Neural cell (in vitro differentiated cells): ENCODE data around the gene CACTIN. TPM values are rescaled to one million over a fixed set of nuclear protein-coding genes. Genes with fewer than 3 reads are reported as not detected.

Experiments
- H2AFZ ChIP-seq: fragments of 200-600, 300-800 bp; sonication (generic), shearing (Covaris generic); 2 replicates; pipeline ENCODE4 v1.6.0; 2014; ENCODE audit warnings: low read depth, mild to moderate bottlenecking, antibody characterized with exemption, low read length, moderate library complexity
- H3F3A ChIP-seq: fragments of 200-600 bp; shearing (Covaris generic); 2 replicates; pipeline ENCODE4 v1.6.1; 2016; ENCODE audit warnings: mild to moderate bottlenecking, moderate library complexity, mixed read lengths, antibody characterized with exemption, low read length; ENCODE audit not compliant: insufficient read depth, poor library complexity, severe bottlenecking
- H3K27ac ChIP-seq: fragments of 200-600, 300-800 bp; sonication (generic), shearing (Covaris generic); 2 replicates; pipeline ENCODE4 v1.5.1; 2014; ENCODE audit warnings: mild to moderate bottlenecking, low read length, moderate library complexity
- H3K27me3 ChIP-seq: fragments of 300-800, 200-600 bp; sonication (generic), shearing (Covaris generic); 2 replicates; pipeline ENCODE4 v1.6.0; 2014; ENCODE audit warnings: mild to moderate bottlenecking, low read depth, low read length, moderate library complexity; ENCODE audit not compliant: insufficient read depth
- H3K36me3 ChIP-seq: fragments of 300-800, 200-600 bp; sonication (generic), shearing (Covaris generic); 2 replicates; pipeline ENCODE4 v1.5.1; 2014; ENCODE audit warnings: mild to moderate bottlenecking, antibody characterized with exemption, low read length, moderate library complexity; ENCODE audit not compliant: insufficient read depth
- H3K4me2 ChIP-seq: fragments of 300-800, 200-600 bp; sonication (generic), shearing (Covaris generic); 2 replicates; pipeline ENCODE4 v1.6.0; 2014; ENCODE audit warnings: mild to moderate bottlenecking, low read length
- H3K4me3 ChIP-seq: fragments of 300-800, 200-600 bp; sonication (generic), shearing (Covaris generic); 2 replicates; pipeline ENCODE4 v1.5.1; 2014; ENCODE audit warnings: mild to moderate bottlenecking, low read length, moderate library complexity
- H3K79me2 ChIP-seq: fragments of 200-600 bp; shearing (Covaris generic); replicated peaks from 2 replicates; pipeline ENCODE4 v1.6.0; 2014; ENCODE audit warnings: mild to moderate bottlenecking, low read length, moderate library complexity; ENCODE audit not compliant: insufficient read depth
- H3K9ac ChIP-seq: fragments of 300-800, 200-600 bp; sonication (generic), shearing (Covaris generic); 2 replicates; pipeline ENCODE4 v1.6.1; 2016; ENCODE audit warnings: mild to moderate bottlenecking, low read length, mixed read lengths
- H3K9me2 ChIP-seq: fragments of 200-600 bp; shearing (Covaris generic); 2 replicates; pipeline ENCODE4 v1.6.1; 2016; ENCODE audit warnings: mild to moderate bottlenecking, low read length, mixed read lengths; ENCODE audit not compliant: insufficient read depth
- H3K9me3 ChIP-seq: fragments of 200-600, 300-800 bp; sonication (generic), shearing (Covaris generic); 2 replicates; pipeline ENCODE4 v1.6.1; 2016; ENCODE audit warnings: mild to moderate bottlenecking, mixed run types, low read length, moderate library complexity, mixed read lengths
- H4K20me1 ChIP-seq: fragments of 200-600 bp; shearing (Covaris generic); 2 replicates; pipeline ENCODE4 v1.6.1; 2016; ENCODE audit warnings: mild to moderate bottlenecking, mixed run types; ENCODE audit not compliant: insufficient read depth
- EP300 ChIP-seq: fragments of 450-650 bp; conservative IDR thresholded peaks from 2 replicates; pipeline ENCODE4 v1.6.1; 2014; ENCODE audit warnings: antibody characterized with exemption, mild to moderate bottlenecking, moderate library complexity; ENCODE audit not compliant: poor library complexity, severe bottlenecking
- EZH2 ChIP-seq: fragments of 200-600, 300-800 bp; shearing (Covaris generic), sonication (generic); IDR thresholded peaks from 2 replicates; pipeline ENCODE4 v1.6.1; 2014; ENCODE audit warnings: antibody characterized with exemption, low read length, borderline replicate concordance, mild to moderate bottlenecking; ENCODE audit not compliant: insufficient read depth, poor library complexity, severe bottlenecking
- MXI1 ChIP-seq: fragments of 450-650 bp; conservative IDR thresholded peaks from 2 replicates; pipeline ENCODE4 v1.6.1; 2014; ENCODE audit warnings: antibody characterized with exemption, mild to moderate bottlenecking; ENCODE audit not compliant: poor library complexity, severe bottlenecking
- POLR2AphosphoS5 ChIP-seq: IDR thresholded peaks from 2 replicates; pipeline ENCODE4 v1.6.1; 2012
- RAD21 ChIP-seq: fragments of 450-650 bp; conservative IDR thresholded peaks from 2 replicates; pipeline ENCODE4 v1.6.1; 2014; ENCODE audit warnings: antibody characterized with exemption, mild to moderate bottlenecking, moderate library complexity
- SMC3 ChIP-seq: fragments of 450-650 bp; conservative IDR thresholded peaks from 2 replicates; pipeline ENCODE4 v1.6.1; 2014; ENCODE audit warnings: antibody characterized with exemption, mild to moderate bottlenecking, moderate library complexity; ENCODE audit not compliant: poor library complexity
- TAF1 ChIP-seq: IDR thresholded peaks from 2 replicates; pipeline ENCODE4 v1.6.1; 2012; ENCODE audit warnings: low read depth
- polyA plus RNA-seq: library from polyadenylated mRNA; depleted of rRNA; stranded (reverse); fragments of >200 nt; gene quantifications from 2 replicates; pipeline ENCODE4 v1.2.3, GENCODE V29; 2014
- TF ChIP-seq, protein P1 (sequence below): IDR thresholded peaks from 2 replicates; pipeline ENCODE4 v1.6.1; 2012; ENCODE audit warnings: borderline replicate concordance
- TF ChIP-seq, protein P2 (sequence below): fragments of 450-650 bp; IDR thresholded peaks from 2 replicates; pipeline ENCODE4 v1.5.1; 2014; ENCODE audit warnings: antibody characterized with exemption, mild to moderate bottlenecking, moderate library complexity; ENCODE audit not compliant: poor library complexity, severe bottlenecking

CACTIN gene
- polyA plus RNA-seq, 1 donor from 2014 or later = 21.4 TPM

DNA sequence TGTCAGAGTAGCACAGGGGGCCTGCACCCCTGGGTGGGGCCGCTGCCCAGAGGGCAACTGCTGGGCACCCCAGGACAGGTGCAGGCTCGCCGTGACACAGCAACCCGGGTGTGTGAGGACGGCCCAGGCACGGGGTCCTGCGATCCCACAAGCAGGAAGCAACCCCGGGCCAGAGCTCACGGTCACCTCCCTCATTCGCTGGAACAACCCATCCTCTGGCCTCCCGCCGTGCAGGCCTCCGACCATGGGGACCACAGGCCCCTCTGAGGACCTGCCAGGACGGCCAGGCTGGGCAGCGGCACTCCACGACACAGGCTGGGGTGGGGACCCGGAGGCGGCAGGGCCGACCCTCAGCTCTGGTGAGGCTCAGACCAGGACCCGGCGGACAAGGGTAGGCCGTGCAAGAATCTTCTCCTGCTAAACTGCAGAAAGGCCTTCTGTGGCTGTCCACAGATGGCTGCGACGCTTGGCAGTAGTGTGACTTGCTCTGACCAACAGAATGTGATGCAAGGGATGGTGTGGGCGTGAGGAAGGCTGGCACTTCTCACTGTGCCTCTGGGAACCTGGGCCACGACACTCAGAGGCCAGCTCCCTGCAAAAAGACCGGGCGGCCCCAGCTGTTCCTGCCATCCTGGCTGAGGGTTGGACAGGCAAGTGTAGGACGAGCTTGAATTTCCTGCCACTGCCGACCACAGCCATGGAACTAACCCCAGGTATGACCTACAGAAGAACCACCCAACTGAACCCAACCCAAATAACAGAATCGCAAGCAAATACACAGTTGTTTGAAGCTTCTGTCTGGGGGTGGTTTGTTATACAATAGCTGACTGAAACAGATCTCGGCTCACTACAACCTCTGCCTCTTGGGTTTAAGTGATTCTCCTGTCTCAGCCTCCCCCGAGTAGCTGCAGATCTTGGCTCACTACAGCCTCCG lies 47.2 kb upstream of the CACTIN start:
- Histone ChIP-seq H3F3A (no peaks in the 10 kb centered on the region), H3K36me3 (no peaks in the 10 kb centered on the region), H3K9me3 (no peaks in the 10 kb centered on the region), H3K4me2 (no peak overlapping the region), H4K20me1 (no peaks in the 10 kb centered on the region), H3K9me2 (no peaks in the 10 kb centered on the region), H3K9ac (no peak overlapping the region), H2AFZ (no peak overlapping the region), H3K27ac (no peak overlapping the region), H3K27me3 (no peaks in the 10 kb centered on the region), H3K79me2 (peaks cover 4% of the 10 kb centered on the region), H3K4me3 (no peak overlapping the region)
- TF ChIP-seq SMC3 = no peak
- no peak for TF ChIP-seq RAD21
- TF ChIP-seq, protein P1, sequence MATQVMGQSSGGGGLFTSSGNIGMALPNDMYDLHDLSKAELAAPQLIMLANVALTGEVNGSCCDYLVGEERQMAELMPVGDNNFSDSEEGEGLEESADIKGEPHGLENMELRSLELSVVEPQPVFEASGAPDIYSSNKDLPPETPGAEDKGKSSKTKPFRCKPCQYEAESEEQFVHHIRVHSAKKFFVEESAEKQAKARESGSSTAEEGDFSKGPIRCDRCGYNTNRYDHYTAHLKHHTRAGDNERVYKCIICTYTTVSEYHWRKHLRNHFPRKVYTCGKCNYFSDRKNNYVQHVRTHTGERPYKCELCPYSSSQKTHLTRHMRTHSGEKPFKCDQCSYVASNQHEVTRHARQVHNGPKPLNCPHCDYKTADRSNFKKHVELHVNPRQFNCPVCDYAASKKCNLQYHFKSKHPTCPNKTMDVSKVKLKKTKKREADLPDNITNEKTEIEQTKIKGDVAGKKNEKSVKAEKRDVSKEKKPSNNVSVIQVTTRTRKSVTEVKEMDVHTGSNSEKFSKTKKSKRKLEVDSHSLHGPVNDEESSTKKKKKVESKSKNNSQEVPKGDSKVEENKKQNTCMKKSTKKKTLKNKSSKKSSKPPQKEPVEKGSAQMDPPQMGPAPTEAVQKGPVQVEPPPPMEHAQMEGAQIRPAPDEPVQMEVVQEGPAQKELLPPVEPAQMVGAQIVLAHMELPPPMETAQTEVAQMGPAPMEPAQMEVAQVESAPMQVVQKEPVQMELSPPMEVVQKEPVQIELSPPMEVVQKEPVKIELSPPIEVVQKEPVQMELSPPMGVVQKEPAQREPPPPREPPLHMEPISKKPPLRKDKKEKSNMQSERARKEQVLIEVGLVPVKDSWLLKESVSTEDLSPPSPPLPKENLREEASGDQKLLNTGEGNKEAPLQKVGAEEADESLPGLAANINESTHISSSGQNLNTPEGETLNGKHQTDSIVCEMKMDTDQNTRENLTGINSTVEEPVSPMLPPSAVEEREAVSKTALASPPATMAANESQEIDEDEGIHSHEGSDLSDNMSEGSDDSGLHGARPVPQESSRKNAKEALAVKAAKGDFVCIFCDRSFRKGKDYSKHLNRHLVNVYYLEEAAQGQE = no peak
- TF ChIP-seq EZH2 = no peak
- TF ChIP-seq TAF1 = no peak
- TF ChIP-seq POLR2AphosphoS5 = no peak
- TF ChIP-seq, protein P2, sequence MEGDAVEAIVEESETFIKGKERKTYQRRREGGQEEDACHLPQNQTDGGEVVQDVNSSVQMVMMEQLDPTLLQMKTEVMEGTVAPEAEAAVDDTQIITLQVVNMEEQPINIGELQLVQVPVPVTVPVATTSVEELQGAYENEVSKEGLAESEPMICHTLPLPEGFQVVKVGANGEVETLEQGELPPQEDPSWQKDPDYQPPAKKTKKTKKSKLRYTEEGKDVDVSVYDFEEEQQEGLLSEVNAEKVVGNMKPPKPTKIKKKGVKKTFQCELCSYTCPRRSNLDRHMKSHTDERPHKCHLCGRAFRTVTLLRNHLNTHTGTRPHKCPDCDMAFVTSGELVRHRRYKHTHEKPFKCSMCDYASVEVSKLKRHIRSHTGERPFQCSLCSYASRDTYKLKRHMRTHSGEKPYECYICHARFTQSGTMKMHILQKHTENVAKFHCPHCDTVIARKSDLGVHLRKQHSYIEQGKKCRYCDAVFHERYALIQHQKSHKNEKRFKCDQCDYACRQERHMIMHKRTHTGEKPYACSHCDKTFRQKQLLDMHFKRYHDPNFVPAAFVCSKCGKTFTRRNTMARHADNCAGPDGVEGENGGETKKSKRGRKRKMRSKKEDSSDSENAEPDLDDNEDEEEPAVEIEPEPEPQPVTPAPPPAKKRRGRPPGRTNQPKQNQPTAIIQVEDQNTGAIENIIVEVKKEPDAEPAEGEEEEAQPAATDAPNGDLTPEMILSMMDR = no peak
- TF ChIP-seq MXI1 = no peak
- TF ChIP-seq EP300 = no peak

DNA sequence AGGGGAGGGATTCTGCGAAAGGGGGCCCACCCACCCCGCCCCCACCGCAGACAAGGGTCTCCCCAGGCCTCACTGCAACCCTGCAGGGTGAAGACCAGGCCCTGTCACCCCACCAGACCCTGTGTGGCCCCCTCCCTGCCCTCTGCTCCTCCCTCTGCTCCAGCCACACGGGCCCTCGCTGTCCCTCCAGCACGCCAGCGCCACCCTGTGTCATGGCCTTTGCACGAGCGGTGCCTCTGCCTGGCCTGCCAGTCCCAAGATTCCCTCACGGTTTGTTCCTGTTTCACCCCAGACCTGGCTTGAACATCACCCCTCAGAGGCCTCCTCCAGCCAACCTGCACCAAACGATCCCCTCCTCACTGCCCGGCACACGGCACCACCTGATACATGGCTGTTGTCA lies 46.4 kb upstream of the CACTIN start:
- Histone ChIP-seq H2AFZ (no peak overlapping the region), H3K79me2 (peaks cover 4% of the 10 kb centered on the region), H3K4me2 (no peak overlapping the region), H3K4me3 (no peak overlapping the region), H3K9me2 (no peaks in the 10 kb centered on the region), H3K27ac (no peak overlapping the region), H3K9ac (no peak overlapping the region), H4K20me1 (no peaks in the 10 kb centered on the region), H3K27me3 (no peaks in the 10 kb centered on the region), H3K36me3 (no peaks in the 10 kb centered on the region), H3F3A (no peaks in the 10 kb centered on the region), H3K9me3 (no peaks in the 10 kb centered on the region)
- TF ChIP-seq EP300 = no peak
- TF ChIP-seq EZH2 = no peak
- TF ChIP-seq, protein P2 = no peak
- TF ChIP-seq, protein P1 = no peak
- no peak for TF ChIP-seq MXI1
- no peak for TF ChIP-seq TAF1
- TF ChIP-seq POLR2AphosphoS5 = no peak
- no peak for TF ChIP-seq SMC3
- TF ChIP-seq RAD21 = no peak
